SK-N-SH (cell line): ENCODE data around the gene ENOX1. TPM values are rescaled to one million over a fixed set of nuclear protein-coding genes. Genes with fewer than 3 reads are reported as not detected.

Source experiments
- CTCF ChIA-PET: fragments of 300-600, 350-600 bp; formaldehyde crosslinking; extraction: SDS; loops from one replicate; lab custom pipeline; 2021; lab: Yijun Ruan, JAX
- POLR2A ChIA-PET: fragments of 350-600 bp; sonication (Branson Sonifier 250); formaldehyde crosslinking; extraction: SDS; loops from one replicate; lab custom pipeline; 2020; ENCODE audit warnings: antibody characterized with exemption, inconsistent platforms; lab: Yijun Ruan, JAX
- DNase-seq: peaks from one replicate; pipeline ENCODE4 v3.0.0; 2012
- H2AFZ ChIP-seq: fragments of 200-600 bp; sonication (generic); 2 replicates; pipeline ENCODE4 v1.8.1; 2016; ENCODE audit warnings: antibody characterized with exemption, mild to moderate bottlenecking, low read depth
- H3F3A ChIP-seq: fragments of 200-600 bp; sonication (generic); replicated peaks from 2 replicates; pipeline ENCODE3; 2016; ENCODE audit warnings: antibody characterized with exemption, mild to moderate bottlenecking; ENCODE audit not compliant: insufficient read depth
- H3K27ac ChIP-seq, 2 experiments: fragments of 200-500 bp in 1 of 2; fragments of 200-600 bp in 1 of 2; sonication (Bioruptor generic) in 1 of 2; sonication (generic), shearing (Covaris generic) in 1 of 2; 2 replicates each; pipeline versions ENCODE4 v1.5.1 to v1.6.1; 2014 to 2016; ENCODE audit warnings: low read depth in 2 of 2, inconsistent platforms in 1 of 2, low read length in 1 of 2, mild to moderate bottlenecking in 1 of 2, mixed read lengths in 1 of 2
- H3K27me3 ChIP-seq: fragments of 200-600 bp; sonication (generic), shearing (Covaris generic); 2 replicates; pipeline ENCODE4 v1.6.1; 2016; ENCODE audit warnings: mixed run types; ENCODE audit not compliant: insufficient read depth
- H3K36me3 ChIP-seq, 2 experiments: fragments of 200-500 bp in 1 of 2; fragments of 200-600 bp in 1 of 2; sonication (Bioruptor generic) in 1 of 2; sonication (generic) in 1 of 2; replicated peaks in 1 of 2; 2 replicates each; pipeline versions ENCODE3 to v1.5.1; 2014 to 2016; ENCODE audit warnings: low read length in 1 of 2, mild to moderate bottlenecking in 1 of 2; ENCODE audit not compliant: insufficient read depth in 2 of 2, control insufficient read depth in 1 of 2
- H3K4me1 ChIP-seq, 2 experiments: fragments of 200-500 bp in 1 of 2; fragments of 200-600 bp in 1 of 2; sonication (Bioruptor generic) in 1 of 2; sonication (generic), shearing (Covaris generic) in 1 of 2; 2 replicates each; pipeline versions ENCODE4 v1.5.1 to v1.6.1; 2014 to 2016; ENCODE audit warnings: low read depth in 1 of 2, low read length in 1 of 2, mixed run types in 1 of 2; ENCODE audit not compliant: insufficient read depth in 2 of 2, control insufficient read depth in 1 of 2
- H3K4me2 ChIP-seq: fragments of 200-600 bp; sonication (generic), shearing (Covaris generic); 2 replicates; pipeline ENCODE4 v1.6.1; 2017; ENCODE audit warnings: mixed run types
- H3K4me3 ChIP-seq, 2 experiments: fragments of 200-500 bp in 1 of 2; fragments of 200-600 bp in 1 of 2; sonication (Bioruptor generic) in 1 of 2; sonication (generic), shearing (Covaris generic) in 1 of 2; 2 replicates each; pipeline versions ENCODE4 v1.5.1 to v1.8.1; 2014 to 2016; ENCODE audit warnings: low read depth in 2 of 2, inconsistent platforms in 1 of 2, low read length in 1 of 2, mild to moderate bottlenecking in 1 of 2, mixed read lengths in 1 of 2, moderate library complexity in 1 of 2
- H3K79me2 ChIP-seq: fragments of 200-600 bp; sonication (generic); 2 replicates; pipeline ENCODE4 v1.8.1; 2017; ENCODE audit warnings: mild to moderate bottlenecking; ENCODE audit not compliant: insufficient read depth
- H3K9ac ChIP-seq: fragments of 200-600 bp; sonication (generic); 2 replicates; pipeline ENCODE4 v1.6.1; 2017; ENCODE audit warnings: mixed run types
- H3K9me2 ChIP-seq: fragments of 200-600 bp; sonication (generic); 2 replicates; pipeline ENCODE4 v1.6.1; 2017; ENCODE audit warnings: mixed run types
- H3K9me3 ChIP-seq: fragments of 200-600 bp; sonication (generic); 2 replicates; pipeline ENCODE4 v1.6.1; 2017; ENCODE audit warnings: mixed run types, mild to moderate bottlenecking, moderate library complexity
- H4K20me1 ChIP-seq: fragments of 200-600 bp; sonication (generic); 2 replicates; pipeline ENCODE4 v1.6.1; 2017; ENCODE audit warnings: mild to moderate bottlenecking, mixed run types; ENCODE audit not compliant: insufficient read depth
- CHD2 ChIP-seq: fragments of 150-350 bp; IDR thresholded peaks from 2 replicates; pipeline ENCODE4 v1.6.1; 2018; ENCODE audit warnings: low read length; ENCODE audit not compliant: partially characterized antibody
- ELF1 ChIP-seq: IDR thresholded peaks from 2 replicates; pipeline ENCODE4 v1.4.0; 2012
- FOXM1 ChIP-seq: IDR thresholded peaks from 2 replicates; pipeline ENCODE4 v1.4.0; 2012; ENCODE audit warnings: low read depth, mild to moderate bottlenecking
- NFIC ChIP-seq: IDR thresholded peaks from 2 replicates; pipeline ENCODE4 v1.4.0; 2012; ENCODE audit warnings: borderline replicate concordance
- POLR2AphosphoS5 ChIP-seq: IDR thresholded peaks from 2 replicates; pipeline ENCODE4 v1.6.1; 2012; ENCODE audit warnings: low read depth, low read length
- RAD21 ChIP-seq: IDR thresholded peaks from 2 replicates; pipeline ENCODE4 v1.6.1; 2012; ENCODE audit warnings: mild to moderate bottlenecking, low read length
- REST ChIP-seq: IDR thresholded peaks from 2 replicates; pipeline ENCODE4 v1.6.1; 2012; ENCODE audit warnings: mild to moderate bottlenecking, low read depth, low read length, moderate library complexity
- RFX5 ChIP-seq: IDR thresholded peaks from 2 replicates; pipeline ENCODE4 v1.6.1; 2012; ENCODE audit warnings: mild to moderate bottlenecking, improper control_type of control experiment, low read length
- RXRA ChIP-seq: IDR thresholded peaks from 2 replicates; pipeline ENCODE4 v1.4.0; 2012; ENCODE audit warnings: low read depth, mild to moderate bottlenecking, borderline replicate concordance
- SIN3A ChIP-seq: IDR thresholded peaks from 2 replicates; pipeline ENCODE4 v1.6.1; 2012; ENCODE audit warnings: low read depth, mild to moderate bottlenecking, low read length, moderate library complexity, borderline replicate concordance
- SMC3 ChIP-seq: IDR thresholded peaks from 2 replicates; pipeline ENCODE4 v1.6.1; 2012; ENCODE audit warnings: low read depth, low read length, improper control_type of control experiment
- USF1 ChIP-seq: IDR thresholded peaks from 2 replicates; pipeline ENCODE4 v1.4.0; 2012; ENCODE audit warnings: low read depth, borderline replicate concordance
- USF2 ChIP-seq: fragments of 150-350 bp; IDR thresholded peaks from 2 replicates; pipeline ENCODE4 v1.6.1; 2017; ENCODE audit warnings: antibody characterized with exemption, low read length, low read depth, borderline replicate concordance
- WGBS: methylation state at CpG from one replicate; pipeline ENCODE4 v1.1.6; 2017; ENCODE audit warnings: low lambda C conversion rate; 5-methylcytosine and 5-hydroxymethylcytosine counted together
- polyA plus RNA-seq, 3 experiments: library from polyadenylated mRNA; depleted of rRNA; stranded (reverse); fragments of >200 nt; gene quantifications; 2 replicates each; pipeline ENCODE4 v1.2.3, GENCODE V29; 2012
- TF ChIP-seq, protein P1 (sequence below): IDR thresholded peaks from 2 replicates; pipeline ENCODE4 v1.4.0; 2012; ENCODE audit warnings: low read depth
- TF ChIP-seq, protein P2 (sequence below): IDR thresholded peaks from 2 replicates; pipeline ENCODE4 v1.4.0; 2012; ENCODE audit warnings: low read depth, borderline replicate concordance

The ENOX1 gene
- polyA plus RNA-seq, 1 of the 3 experiments (the other 2 are of a cell fraction) = 5.8 TPM

GRCh38 chr13:43448605-43449336 is 338.0 kb downstream of the ENOX1 start:
- no peaks in the 10 kb centered on the region for H3K79me2 ChIP-seq
- no peaks in the 10 kb centered on the region for H3K4me1 ChIP-seq
- H3F3A ChIP-seq = no peaks in the 10 kb centered on the region
- no peak overlapping the region for H3K27ac ChIP-seq
- no peaks in the 10 kb centered on the region for H4K20me1 ChIP-seq
- H3K4me2 ChIP-seq = no peak overlapping the region
- H3K27me3 ChIP-seq = no peaks in the 10 kb centered on the region
- ChIA-PET POLR2A (no interaction called here), CTCF (interaction anchor here (1.1 to 1.6 kb wide), 3 partner anchors 9 to 146 kb away, joined by 3 to 6 read pairs (median 4); no protein-coding TSS in a partner anchor)
- H3K9ac ChIP-seq = no peak overlapping the region
- DNase-seq = no peak
- no peak for TF ChIP-seq RXRA
- no peak for TF ChIP-seq POLR2AphosphoS5
- no peak for TF ChIP-seq SMC3
- TF ChIP-seq ELF1 = no peak
- TF ChIP-seq USF2 = no peak
- no peak for TF ChIP-seq REST
- no peak overlapping the region for H3K4me3 ChIP-seq
- WGBS = 91% methylated on average over 10 of the region's 10 CpGs
- H3K36me3 ChIP-seq = no peaks in the 10 kb centered on the region
- H2AFZ ChIP-seq = no peak overlapping the region
- no peaks in the 10 kb centered on the region for H3K9me3 ChIP-seq
- H3K9me2 ChIP-seq = no peaks in the 10 kb centered on the region

DNA sequence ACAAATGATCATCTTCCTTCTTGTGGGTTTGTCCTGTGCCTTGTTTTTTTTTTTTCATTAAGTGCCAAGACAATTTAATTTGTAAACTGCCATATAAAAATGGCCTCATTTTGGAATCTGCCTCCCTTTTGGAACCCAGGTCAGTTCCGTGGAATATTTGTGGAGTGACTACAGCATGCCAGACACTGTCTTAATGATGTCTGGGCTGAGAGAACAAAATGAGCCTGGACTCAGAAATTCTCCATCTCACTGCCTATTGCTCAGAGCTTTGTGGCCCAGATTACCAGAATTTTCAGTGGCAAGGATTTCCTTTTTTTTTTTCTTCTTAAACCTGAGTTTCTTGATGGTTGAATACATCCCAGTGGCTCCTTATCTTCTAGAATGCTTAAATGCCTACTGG is 340.6 kb downstream of the ENOX1 start:
- no peak overlapping the region for H3K4me3 ChIP-seq
- CTCF ChIA-PET = interaction anchor here (1.2 kb wide), 1 partner anchor 16 kb away, joined by 5 read pairs; no protein-coding TSS in a partner anchor
- H3K9me3 ChIP-seq = no peaks in the 10 kb centered on the region
- H3K79me2 ChIP-seq = no peaks in the 10 kb centered on the region
- H3K4me2 ChIP-seq = no peak overlapping the region
- no peak overlapping the region for H3K27ac ChIP-seq
- no peak overlapping the region for H3K9ac ChIP-seq
- no peaks in the 10 kb centered on the region for H3K9me2 ChIP-seq
- no peak overlapping the region for H2AFZ ChIP-seq
- H3K4me1 ChIP-seq = no peaks in the 10 kb centered on the region; a peak in 1 of 4 replicates
- no peaks in the 10 kb centered on the region for H3K36me3 ChIP-seq
- no peaks in the 10 kb centered on the region for H3F3A ChIP-seq
- no peaks in the 10 kb centered on the region for H4K20me1 ChIP-seq
- DNase-seq = no peak
- POLR2A ChIA-PET = no interaction called here
- no peaks in the 10 kb centered on the region for H3K27me3 ChIP-seq
- 53% methylated on average over 1 of the region's 1 CpG for WGBS
- TF ChIP-seq NFIC (no peak), FOXM1 (no peak), CHD2 (no peak), SIN3A (no peak), USF1 (no peak), RAD21 (no peak), RFX5 (no peak), REST (no peak)
- TF ChIP-seq, protein P1, sequence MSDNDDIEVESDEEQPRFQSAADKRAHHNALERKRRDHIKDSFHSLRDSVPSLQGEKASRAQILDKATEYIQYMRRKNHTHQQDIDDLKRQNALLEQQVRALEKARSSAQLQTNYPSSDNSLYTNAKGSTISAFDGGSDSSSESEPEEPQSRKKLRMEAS = no peak
- TF ChIP-seq, protein P2, sequence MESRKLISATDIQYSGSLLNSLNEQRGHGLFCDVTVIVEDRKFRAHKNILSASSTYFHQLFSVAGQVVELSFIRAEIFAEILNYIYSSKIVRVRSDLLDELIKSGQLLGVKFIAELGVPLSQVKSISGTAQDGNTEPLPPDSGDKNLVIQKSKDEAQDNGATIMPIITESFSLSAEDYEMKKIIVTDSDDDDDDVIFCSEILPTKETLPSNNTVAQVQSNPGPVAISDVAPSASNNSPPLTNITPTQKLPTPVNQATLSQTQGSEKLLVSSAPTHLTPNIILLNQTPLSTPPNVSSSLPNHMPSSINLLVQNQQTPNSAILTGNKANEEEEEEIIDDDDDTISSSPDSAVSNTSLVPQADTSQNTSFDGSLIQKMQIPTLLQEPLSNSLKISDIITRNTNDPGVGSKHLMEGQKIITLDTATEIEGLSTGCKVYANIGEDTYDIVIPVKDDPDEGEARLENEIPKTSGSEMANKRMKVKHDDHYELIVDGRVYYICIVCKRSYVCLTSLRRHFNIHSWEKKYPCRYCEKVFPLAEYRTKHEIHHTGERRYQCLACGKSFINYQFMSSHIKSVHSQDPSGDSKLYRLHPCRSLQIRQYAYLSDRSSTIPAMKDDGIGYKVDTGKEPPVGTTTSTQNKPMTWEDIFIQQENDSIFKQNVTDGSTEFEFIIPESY = no peak
